Amniotic epithelial cell (primary cell): Measurements from ENCODE around the gene SLC25A53.
"Not testable (repeated sequence)": the region's sequence is repeated elsewhere in the genome, so short reads cannot be mapped to it uniquely, and the experiment has no call there.

ENCODE experiments used
- DNase-seq: peaks from one replicate; pipeline ENCODE4 v3.0.0-alpha.2; 2010; ENCODE audit warnings: low read depth

The SLC25A53 gene

DNA sequence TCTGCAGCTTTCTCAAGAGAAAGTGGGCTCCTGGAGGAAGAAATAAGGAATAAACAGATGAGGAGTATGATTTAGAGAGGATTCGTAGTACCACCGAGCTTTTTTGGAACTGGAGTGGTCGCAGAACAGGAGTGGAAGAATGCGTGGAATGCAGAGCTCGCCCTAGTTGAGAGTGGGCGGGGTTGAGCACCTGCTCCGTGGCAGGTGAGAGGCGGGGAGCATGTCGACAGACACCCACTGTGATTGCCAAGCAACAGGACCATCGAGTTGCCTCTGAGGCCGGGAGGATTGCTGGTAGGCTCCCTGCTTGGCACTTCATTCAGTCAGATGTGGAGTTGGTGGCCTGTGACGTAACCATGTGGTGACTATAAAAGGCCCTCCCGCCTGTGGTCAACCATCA lies 101.9 kb downstream of the SLC25A53 start:
- not testable (repeated sequence) for DNase-seq
